Measurements from ENCODE around the gene TMEM145. TPM values are rescaled to one million over a fixed set of nuclear protein-coding genes. Genes with fewer than 3 reads are reported as not detected.
A peak's percentile ranks its signal among the peaks of the same experiment; 100 is the strongest.

The TMEM145 gene
- total RNA-seq, 1 donor from 2014 or later = 0.36 TPM

GRCh38 chr19:42313840-42314755, 989 bp downstream of the TMEM145 start:
- H3K36me3 ChIP-seq = no peaks in the 10 kb centered on the region
- H3K27ac ChIP-seq (replicated peaks) = no peak overlapping the region
- peaks cover 14% of the 10 kb centered on the region for H3K4me1 ChIP-seq
- TF ChIP-seq CTCF (IDR thresholded peaks at IDR 0.05; ENCODE audit: borderline replicate concordance) = no peak
- DNase-seq = no peak
- no peaks in the 10 kb centered on the region for H3K9me3 ChIP-seq (replicated peaks)
- peak overlapping the region; percentile 67 for H3K4me3 ChIP-seq
- peaks cover 63% of the 10 kb centered on the region for H3K27me3 ChIP-seq (ENCODE audit: low read depth)
- intact Hi-C loops (cut with micrococcal nuclease) = no loop called here

DNA sequence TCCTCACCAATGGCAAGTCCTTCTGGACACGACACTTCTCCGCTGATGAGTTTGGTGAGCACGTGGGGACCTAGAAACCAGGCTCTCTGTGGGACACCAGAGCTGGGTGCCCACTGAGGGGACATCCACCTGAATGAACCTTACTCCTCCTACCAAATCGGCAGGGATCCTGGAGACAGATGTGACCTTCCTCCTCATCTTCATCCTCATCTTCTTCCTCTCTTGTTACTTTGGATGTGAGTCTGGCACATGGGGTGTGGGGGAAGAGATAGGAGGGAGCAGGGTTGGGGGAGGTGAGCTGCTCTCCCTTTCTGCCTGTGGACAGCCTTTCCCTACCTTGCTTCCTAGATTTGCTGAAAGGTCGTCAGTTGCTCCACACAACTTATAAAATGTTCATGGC, 1.9 kb downstream of the TMEM145 start:
- Histone ChIP-seq H3K4me1 (peaks cover 14% of the 10 kb centered on the region), H3K27me3 (ENCODE audit: low read depth) (peaks cover 63% of the 10 kb centered on the region), H3K27ac (replicated peaks) (no peak overlapping the region), H3K9me3 (replicated peaks) (no peaks in the 10 kb centered on the region), H3K4me3 (no peak overlapping the region), H3K36me3 (no peaks in the 10 kb centered on the region)
- DNase-seq = no peak
- intact Hi-C loops (cut with micrococcal nuclease) = no loop called here
- TF ChIP-seq CTCF (IDR thresholded peaks at IDR 0.05; ENCODE audit: borderline replicate concordance) = no peak

DNA sequence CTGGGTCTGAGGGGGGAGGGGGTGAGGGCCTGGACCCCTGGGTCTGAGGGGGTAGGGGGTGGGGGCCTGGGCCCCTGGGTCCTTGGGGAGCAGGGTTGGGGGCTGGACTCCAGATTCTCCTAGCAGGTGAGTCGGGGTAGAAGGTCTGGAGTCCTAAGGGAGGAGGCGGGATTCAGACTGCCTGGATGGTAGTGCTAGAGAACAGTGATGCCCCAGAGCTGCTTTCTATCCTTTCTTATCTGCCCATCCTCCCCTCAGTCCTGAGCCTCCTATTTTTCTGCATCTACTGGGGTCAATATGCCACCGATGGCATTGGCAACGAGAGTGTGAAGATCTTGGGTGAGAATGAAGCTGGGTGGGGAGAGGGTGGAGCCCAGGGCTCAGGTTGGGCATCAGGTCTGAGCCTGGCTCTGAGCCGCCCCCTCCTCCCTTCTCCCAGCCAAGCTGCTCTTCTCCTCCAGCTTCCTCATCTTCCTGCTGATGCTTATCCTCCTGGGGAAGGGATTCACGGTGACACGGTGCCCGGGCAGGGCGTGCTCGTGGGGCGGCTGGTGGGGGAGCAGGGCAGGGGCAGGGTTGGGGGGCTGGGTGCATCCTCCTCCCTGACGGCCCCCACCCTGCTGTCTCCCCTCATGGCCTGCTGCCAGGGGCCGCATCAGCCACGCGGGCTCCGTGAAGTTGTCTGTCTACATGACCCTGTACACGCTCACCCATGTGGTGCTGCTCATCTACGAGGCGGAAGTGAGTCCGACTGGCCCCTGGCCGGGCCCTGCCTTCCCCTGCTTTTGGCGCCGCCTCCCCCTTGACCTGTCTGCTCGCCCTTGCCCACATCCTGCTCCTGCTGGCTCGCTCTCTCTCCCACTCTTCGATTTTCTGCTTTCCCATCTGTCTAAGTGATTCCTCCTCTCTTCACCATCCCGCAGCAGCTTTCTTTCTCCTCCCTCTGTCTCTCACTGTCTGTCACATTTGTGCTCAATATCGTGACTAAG, 3.4 kb downstream of the TMEM145 start:
- Histone ChIP-seq H3K27me3 (ENCODE audit: low read depth) (peaks cover 55% of the 10 kb centered on the region), H3K4me3 (no peak overlapping the region), H3K36me3 (no peaks in the 10 kb centered on the region), H3K27ac (replicated peaks) (no peak overlapping the region), H3K4me1 (peaks cover 14% of the 10 kb centered on the region), H3K9me3 (replicated peaks) (no peaks in the 10 kb centered on the region)
- DNase-seq = no peak
- intact Hi-C loops (cut with micrococcal nuclease) = no loop called here
- no peak for TF ChIP-seq CTCF (IDR thresholded peaks at IDR 0.05; ENCODE audit: borderline replicate concordance)

DNA sequence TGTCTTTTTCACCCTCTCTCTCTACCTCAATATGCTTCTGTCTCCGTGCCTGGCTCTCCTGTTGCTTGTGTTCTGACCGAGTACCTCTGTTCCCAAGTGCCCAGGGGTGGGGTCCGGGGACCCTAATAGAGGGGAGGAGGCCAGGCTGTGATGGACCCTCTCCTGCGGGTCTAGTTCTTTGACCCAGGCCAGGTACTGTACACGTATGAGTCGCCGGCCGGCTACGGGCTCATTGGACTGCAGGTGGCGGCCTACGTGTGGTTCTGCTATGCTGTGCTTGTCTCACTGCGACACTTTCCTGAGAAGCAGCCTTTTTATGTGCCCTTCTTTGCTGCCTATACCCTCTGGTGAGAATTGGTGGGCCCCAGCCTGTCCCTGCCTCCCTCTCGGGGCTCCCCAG, 4.4 kb downstream of the TMEM145 start:
- no peak for DNase-seq
- H3K4me1 ChIP-seq = peaks cover 14% of the 10 kb centered on the region
- no peak overlapping the region for H3K4me3 ChIP-seq
- H3K27me3 ChIP-seq (ENCODE audit: low read depth) = peaks cover 51% of the 10 kb centered on the region
- H3K36me3 ChIP-seq = no peaks in the 10 kb centered on the region
- H3K9me3 ChIP-seq (replicated peaks) = no peaks in the 10 kb centered on the region
- no peak overlapping the region for H3K27ac ChIP-seq (replicated peaks)
- no peak for TF ChIP-seq CTCF (IDR thresholded peaks at IDR 0.05; ENCODE audit: borderline replicate concordance)
- intact Hi-C loops (cut with micrococcal nuclease) = no loop called here

DNA sequence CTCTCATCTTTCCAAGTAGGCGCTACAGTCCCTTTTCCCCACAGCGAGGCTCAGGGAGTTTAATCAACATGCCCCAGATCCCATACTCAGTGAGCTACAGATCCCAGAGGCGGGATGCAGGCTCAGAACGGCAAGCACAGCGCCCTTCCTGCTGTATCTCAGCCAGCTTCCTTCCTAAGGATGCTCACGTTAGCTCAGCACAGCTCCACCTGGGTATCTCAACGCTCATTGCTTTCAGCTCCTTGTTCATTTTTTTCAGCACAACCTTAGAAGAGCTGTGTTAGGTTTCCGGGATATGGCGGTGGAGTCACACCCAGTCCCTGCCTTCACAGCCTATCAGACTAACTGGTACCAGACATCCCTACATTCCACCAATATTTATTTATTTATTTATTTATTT, 9.2 kb downstream of the TMEM145 start:
- Histone ChIP-seq H3K4me3 (no peak overlapping the region), H3K9me3 (replicated peaks) (no peaks in the 10 kb centered on the region), H3K36me3 (no peaks in the 10 kb centered on the region), H3K27ac (replicated peaks) (no peak overlapping the region), H3K4me1 (peaks cover 32% of the 10 kb centered on the region), H3K27me3 (ENCODE audit: low read depth) (peaks cover 36% of the 10 kb centered on the region)
- no peak for DNase-seq
- intact Hi-C loops (cut with micrococcal nuclease) = no loop called here
- no peak for TF ChIP-seq CTCF (IDR thresholded peaks at IDR 0.05; ENCODE audit: borderline replicate concordance)

All from left ventricle myocardium inferior (tissue), 1 donor.